ENCODE results near the gene BCAS4. TPM values are rescaled to one million over a fixed set of nuclear protein-coding genes. Genes with fewer than 3 reads are reported as not detected.

BCAS4 gene
- total RNA-seq, 1 donor from 2014 or later, result 46.7 TPM

DNA sequence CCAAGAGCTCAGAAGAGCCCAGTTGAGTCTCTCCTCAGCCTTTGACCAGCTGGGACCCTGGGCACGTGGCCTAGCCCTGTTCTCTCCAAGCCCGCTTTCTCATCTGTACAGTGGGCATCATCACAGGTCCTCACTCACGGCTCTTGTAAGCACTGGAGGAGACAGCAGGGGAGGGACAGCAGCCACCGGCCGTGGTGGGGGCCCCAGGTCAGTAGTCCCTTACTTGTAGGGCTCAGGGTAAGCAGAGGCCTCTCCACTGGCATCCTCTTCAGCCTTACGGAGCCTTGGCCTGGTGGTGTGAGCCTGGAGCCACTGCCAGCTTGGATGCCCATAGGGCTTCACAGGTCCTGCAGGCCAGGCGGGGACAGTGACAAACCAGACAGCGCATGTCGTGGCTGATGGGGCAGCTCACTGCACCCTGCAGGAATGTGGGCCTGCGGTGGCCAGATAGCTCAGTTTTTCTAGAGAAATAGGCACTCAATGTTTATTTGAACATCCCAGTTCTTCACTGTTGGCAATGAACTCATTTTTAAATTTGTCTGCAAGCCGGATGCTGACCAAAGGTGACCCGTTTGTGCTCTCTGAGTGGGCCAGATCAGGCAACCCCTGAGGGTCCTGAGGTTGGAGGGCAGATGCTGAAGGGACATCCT lies 71.3 kb downstream of the BCAS4 start:
- no peak for DNase-seq
- Mint-ChIP-seq H3K36me3 (ENCODE audit: low read depth) (peaks cover 41% of the 10 kb centered on the region), H3K9me3 (no peaks in the 10 kb centered on the region), H3K4me1 (peaks cover 4% of the 10 kb centered on the region), H3K27me3 (no peaks in the 10 kb centered on the region), H3K4me3 (no peak overlapping the region), H3K27ac (no peak overlapping the region)
- intact Hi-C loops (cut with micrococcal nuclease), result no loop called here
- no peak for ATAC-seq (ENCODE audit: low read depth)
- ChIA-PET CTCF (no interaction called here), POLR2A (interaction anchor here (1.0 kb wide), 1 partner anchor 44 kb away, joined by 4 read pairs; no protein-coding TSS in a partner anchor)
- TF ChIP-seq, protein P1, sequence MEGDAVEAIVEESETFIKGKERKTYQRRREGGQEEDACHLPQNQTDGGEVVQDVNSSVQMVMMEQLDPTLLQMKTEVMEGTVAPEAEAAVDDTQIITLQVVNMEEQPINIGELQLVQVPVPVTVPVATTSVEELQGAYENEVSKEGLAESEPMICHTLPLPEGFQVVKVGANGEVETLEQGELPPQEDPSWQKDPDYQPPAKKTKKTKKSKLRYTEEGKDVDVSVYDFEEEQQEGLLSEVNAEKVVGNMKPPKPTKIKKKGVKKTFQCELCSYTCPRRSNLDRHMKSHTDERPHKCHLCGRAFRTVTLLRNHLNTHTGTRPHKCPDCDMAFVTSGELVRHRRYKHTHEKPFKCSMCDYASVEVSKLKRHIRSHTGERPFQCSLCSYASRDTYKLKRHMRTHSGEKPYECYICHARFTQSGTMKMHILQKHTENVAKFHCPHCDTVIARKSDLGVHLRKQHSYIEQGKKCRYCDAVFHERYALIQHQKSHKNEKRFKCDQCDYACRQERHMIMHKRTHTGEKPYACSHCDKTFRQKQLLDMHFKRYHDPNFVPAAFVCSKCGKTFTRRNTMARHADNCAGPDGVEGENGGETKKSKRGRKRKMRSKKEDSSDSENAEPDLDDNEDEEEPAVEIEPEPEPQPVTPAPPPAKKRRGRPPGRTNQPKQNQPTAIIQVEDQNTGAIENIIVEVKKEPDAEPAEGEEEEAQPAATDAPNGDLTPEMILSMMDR (IDR thresholded peaks at IDR 0.05), result no peak

GRCh38 chr20:50866831-50867230 lies 72.0 kb downstream of the BCAS4 start:
- no peaks in the 10 kb centered on the region for H3K27me3 Mint-ChIP-seq
- H3K4me3 Mint-ChIP-seq, result no peak overlapping the region
- peaks cover 42% of the 10 kb centered on the region for H3K36me3 Mint-ChIP-seq (ENCODE audit: low read depth)
- DNase-seq, result no peak
- no peaks in the 10 kb centered on the region for H3K9me3 Mint-ChIP-seq
- intact Hi-C loops (cut with micrococcal nuclease), result no loop called here
- ChIA-PET CTCF (no interaction called here), POLR2A (interaction anchor here (1.0 kb wide), 1 partner anchor 45 kb away, joined by 4 read pairs; no protein-coding TSS in a partner anchor)
- TF ChIP-seq, protein P1 (IDR thresholded peaks at IDR 0.05), result no peak
- no peak for ATAC-seq (ENCODE audit: low read depth)
- H3K4me1 Mint-ChIP-seq, result peaks cover 11% of the 10 kb centered on the region
- no peak overlapping the region for H3K27ac Mint-ChIP-seq

DNA sequence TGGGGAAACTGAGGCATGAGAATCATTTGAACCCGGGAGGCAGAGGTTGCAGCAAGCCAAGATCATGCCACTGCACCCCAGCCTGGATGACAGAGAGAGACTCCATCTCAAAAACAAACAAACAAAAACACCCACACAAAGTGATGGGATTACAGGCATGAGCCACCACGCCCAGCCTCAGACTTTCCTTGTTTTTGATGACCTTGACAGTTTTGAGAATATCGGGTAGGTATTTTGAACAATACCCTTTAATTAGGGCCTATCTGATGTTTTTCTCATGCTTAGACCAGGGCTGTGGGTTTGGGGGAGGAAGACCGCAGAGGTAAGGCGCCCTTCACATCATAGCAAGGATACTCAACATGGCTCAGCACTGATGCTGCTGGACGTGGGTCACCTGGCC lies 72.9 kb downstream of the BCAS4 start:
- ChIA-PET CTCF (no interaction called here), POLR2A (no interaction called here)
- H3K4me1 Mint-ChIP-seq, result peaks cover 17% of the 10 kb centered on the region
- intact Hi-C loops (cut with micrococcal nuclease), result no loop called here
- no peak for ATAC-seq (ENCODE audit: low read depth)
- no peaks in the 10 kb centered on the region for H3K27me3 Mint-ChIP-seq
- TF ChIP-seq, protein P1 (IDR thresholded peaks at IDR 0.05), result no peak
- no peaks in the 10 kb centered on the region for H3K9me3 Mint-ChIP-seq
- peaks cover 40% of the 10 kb centered on the region for H3K36me3 Mint-ChIP-seq (ENCODE audit: low read depth)
- no peak for DNase-seq
- H3K4me3 Mint-ChIP-seq, result no peak overlapping the region
- H3K27ac Mint-ChIP-seq, result no peak overlapping the region

GRCh38 chr20:50868509-50869495 lies 73.9 kb downstream of the BCAS4 start:
- ATAC-seq (ENCODE audit: low read depth) (no peak), DNase-seq (no peak)
- peaks cover 40% of the 10 kb centered on the region for H3K36me3 Mint-ChIP-seq (ENCODE audit: low read depth)
- intact Hi-C loops (cut with micrococcal nuclease), result no loop called here
- no peaks in the 10 kb centered on the region for H3K27me3 Mint-ChIP-seq
- POLR2A ChIA-PET, result no interaction called here
- H3K9me3 Mint-ChIP-seq, result no peaks in the 10 kb centered on the region
- H3K4me3 Mint-ChIP-seq, result no peak overlapping the region
- CTCF ChIA-PET, result interaction anchor here (1.0 kb wide), 1 partner anchor 74 kb away, joined by 4 read pairs; no protein-coding TSS in a partner anchor
- peaks cover 19% of the 10 kb centered on the region for H3K4me1 Mint-ChIP-seq
- TF ChIP-seq, protein P1 (IDR thresholded peaks at IDR 0.05), result no peak
- H3K27ac Mint-ChIP-seq, result peak overlapping the region; percentile 70
